ENCODE data around the gene LY6G5B. TPM values are rescaled to one million over a fixed set of nuclear protein-coding genes. Genes with fewer than 3 reads are reported as not detected.

The LY6G5B gene
- total RNA-seq, 2 donors from 2014 or later: 9.6 to 24.3 TPM

DNA sequence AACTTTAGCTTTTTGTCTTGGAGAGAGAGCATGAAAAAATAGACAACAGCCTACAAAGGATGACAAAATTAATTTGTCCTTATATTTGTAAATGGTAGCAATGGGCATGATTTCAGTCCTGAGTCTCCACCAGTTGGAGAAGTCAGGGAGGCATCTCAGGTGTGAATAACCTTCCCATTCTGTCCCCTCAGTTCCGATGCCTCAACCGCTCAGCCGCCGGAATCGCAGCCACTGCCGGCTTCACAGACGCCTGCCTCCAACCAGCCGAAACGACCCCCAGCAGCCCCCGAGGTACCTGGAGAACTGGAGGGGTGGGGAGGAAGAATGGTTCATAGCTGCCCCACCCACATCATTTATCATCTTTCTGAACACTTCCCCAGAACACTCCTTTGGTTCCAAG, 45.7 kb upstream of the LY6G5B start:
- H3K36me3 ChIP-seq: peaks cover 55% of the 10 kb centered on the region

DNA sequence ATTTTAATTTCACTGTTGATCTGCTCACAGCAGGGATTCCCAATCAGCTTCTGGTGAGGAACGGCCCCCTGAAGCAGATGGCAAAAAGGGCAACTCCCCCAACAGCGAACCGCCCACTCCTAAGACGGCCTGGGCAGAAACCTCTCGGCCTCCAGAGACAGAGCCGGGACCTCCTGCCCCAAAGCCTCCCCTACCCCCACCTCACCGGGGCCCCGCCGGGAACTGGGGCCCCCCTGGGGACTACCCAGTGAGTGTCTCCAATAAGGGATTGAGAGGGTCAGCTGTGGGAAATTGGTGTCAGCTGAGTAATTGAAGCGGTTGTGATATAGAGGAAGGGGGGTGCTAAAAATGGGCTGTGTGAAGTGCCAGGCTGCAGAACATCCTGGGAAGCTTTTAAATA, 42.8 kb upstream of the LY6G5B start:
- peaks cover 84% of the 10 kb centered on the region for H3K36me3 ChIP-seq
- TF ChIP-seq, protein P1, sequence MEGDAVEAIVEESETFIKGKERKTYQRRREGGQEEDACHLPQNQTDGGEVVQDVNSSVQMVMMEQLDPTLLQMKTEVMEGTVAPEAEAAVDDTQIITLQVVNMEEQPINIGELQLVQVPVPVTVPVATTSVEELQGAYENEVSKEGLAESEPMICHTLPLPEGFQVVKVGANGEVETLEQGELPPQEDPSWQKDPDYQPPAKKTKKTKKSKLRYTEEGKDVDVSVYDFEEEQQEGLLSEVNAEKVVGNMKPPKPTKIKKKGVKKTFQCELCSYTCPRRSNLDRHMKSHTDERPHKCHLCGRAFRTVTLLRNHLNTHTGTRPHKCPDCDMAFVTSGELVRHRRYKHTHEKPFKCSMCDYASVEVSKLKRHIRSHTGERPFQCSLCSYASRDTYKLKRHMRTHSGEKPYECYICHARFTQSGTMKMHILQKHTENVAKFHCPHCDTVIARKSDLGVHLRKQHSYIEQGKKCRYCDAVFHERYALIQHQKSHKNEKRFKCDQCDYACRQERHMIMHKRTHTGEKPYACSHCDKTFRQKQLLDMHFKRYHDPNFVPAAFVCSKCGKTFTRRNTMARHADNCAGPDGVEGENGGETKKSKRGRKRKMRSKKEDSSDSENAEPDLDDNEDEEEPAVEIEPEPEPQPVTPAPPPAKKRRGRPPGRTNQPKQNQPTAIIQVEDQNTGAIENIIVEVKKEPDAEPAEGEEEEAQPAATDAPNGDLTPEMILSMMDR (IDR thresholded peaks at IDR 0.05): no peak

More for the DNA sequence above, 45.7 kb upstream of the LY6G5B start:
- Histone ChIP-seq H3K27ac (no peak overlapping the region), H3K27me3 (replicated peaks; ENCODE audit: insufficient read depth) (no peaks in the 10 kb centered on the region), H3K4me1 (ENCODE audit: control insufficient read depth in 1 of 2, low read depth in 2 of 2) (peaks cover 6 to 20% of the 10 kb centered on the region in 2 donors), H3K4me3 (no peak overlapping the region), H3K9me3 (no peaks in the 10 kb centered on the region)
- no peak for ATAC-seq (ENCODE audit: insufficient number of reproducible peaks, low FRiP score, low read depth)
- no peak for DNase-seq (ENCODE audit: low spot score)
- TF ChIP-seq, protein P1 (IDR thresholded peaks at IDR 0.05): no peak

DNA sequence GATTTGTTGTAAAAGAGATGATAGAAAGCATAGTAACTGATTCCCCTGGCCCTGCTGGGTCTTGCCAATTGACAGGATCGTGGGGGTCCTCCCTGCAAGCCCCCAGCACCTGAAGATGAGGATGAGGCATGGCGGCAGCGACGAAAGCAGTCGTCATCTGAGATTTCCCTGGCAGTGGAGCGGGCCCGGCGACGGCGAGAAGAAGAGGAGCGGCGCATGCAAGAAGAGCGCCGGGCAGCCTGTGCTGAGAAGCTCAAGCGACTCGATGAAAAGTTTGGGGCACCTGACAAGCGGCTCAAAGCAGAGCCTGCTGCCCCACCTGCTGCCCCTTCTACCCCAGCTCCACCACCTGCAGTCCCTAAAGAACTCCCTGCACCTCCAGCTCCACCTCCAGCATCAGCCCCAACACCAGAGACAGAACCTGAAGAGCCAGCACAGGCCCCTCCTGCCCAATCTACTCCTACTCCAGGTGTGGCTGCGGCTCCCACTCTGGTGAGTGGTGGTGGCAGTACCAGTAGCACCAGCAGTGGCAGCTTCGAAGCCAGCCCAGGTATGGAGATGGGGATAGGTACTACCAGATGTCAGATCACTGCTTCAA, 42.0 kb upstream of the LY6G5B start:
- H3K36me3 ChIP-seq: peaks cover 91% of the 10 kb centered on the region
- DNase-seq (ENCODE audit: low spot score) (no peak), ATAC-seq (ENCODE audit: insufficient number of reproducible peaks, low FRiP score, low read depth) (no peak)
- H3K27ac ChIP-seq: no peak overlapping the region
- TF ChIP-seq, protein P1 (IDR thresholded peaks at IDR 0.05): no peak
- H3K27me3 ChIP-seq (replicated peaks; ENCODE audit: insufficient read depth): no peaks in the 10 kb centered on the region
- no peak overlapping the region for H3K4me3 ChIP-seq
- peaks cover 0 to 2% of the 10 kb centered on the region in 2 donors for H3K4me1 ChIP-seq (ENCODE audit: control insufficient read depth in 1 of 2, low read depth in 2 of 2)
- H3K9me3 ChIP-seq: no peaks in the 10 kb centered on the region

More for the DNA sequence above, 42.8 kb upstream of the LY6G5B start:
- no peak for ATAC-seq (ENCODE audit: insufficient number of reproducible peaks, low FRiP score, low read depth)
- Histone ChIP-seq H3K4me3 (no peak overlapping the region), H3K27ac (no peak overlapping the region), H3K27me3 (replicated peaks; ENCODE audit: insufficient read depth) (no peaks in the 10 kb centered on the region), H3K4me1 (ENCODE audit: control insufficient read depth in 1 of 2, low read depth in 2 of 2) (peaks cover 2 to 10% of the 10 kb centered on the region in 2 donors), H3K9me3 (no peaks in the 10 kb centered on the region)
- no peak for DNase-seq (ENCODE audit: low spot score)

DNA sequence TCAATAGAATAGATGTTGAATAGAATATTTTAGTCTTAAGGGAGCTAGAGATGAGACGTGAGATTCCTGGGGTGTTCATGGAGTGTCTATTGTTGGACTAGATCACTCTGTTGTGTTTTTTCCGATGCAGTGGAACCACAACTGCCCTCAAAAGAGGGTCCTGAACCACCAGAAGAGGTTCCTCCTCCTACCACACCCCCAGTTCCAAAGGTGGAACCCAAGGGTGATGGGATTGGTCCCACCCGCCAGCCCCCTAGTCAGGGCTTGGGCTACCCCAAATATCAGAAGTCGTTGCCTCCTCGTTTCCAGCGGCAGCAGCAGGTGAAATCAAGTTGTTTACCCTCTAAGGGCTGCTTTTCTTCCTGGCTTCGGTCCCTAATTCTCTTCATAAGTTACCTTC, 40.8 kb upstream of the LY6G5B start:
- Histone ChIP-seq H3K4me3 (no peak overlapping the region), H3K27ac (no peak overlapping the region), H3K4me1 (ENCODE audit: control insufficient read depth in 1 of 2, low read depth in 2 of 2) (no peaks in the 10 kb centered on the region), H3K27me3 (replicated peaks; ENCODE audit: insufficient read depth) (no peaks in the 10 kb centered on the region), H3K36me3 (peaks cover 94% of the 10 kb centered on the region), H3K9me3 (no peaks in the 10 kb centered on the region)
- TF ChIP-seq, protein P1 (IDR thresholded peaks at IDR 0.05): no peak
- DNase-seq (ENCODE audit: low spot score) (no peak), ATAC-seq (ENCODE audit: insufficient number of reproducible peaks, low FRiP score, low read depth) (no peak)

DNA sequence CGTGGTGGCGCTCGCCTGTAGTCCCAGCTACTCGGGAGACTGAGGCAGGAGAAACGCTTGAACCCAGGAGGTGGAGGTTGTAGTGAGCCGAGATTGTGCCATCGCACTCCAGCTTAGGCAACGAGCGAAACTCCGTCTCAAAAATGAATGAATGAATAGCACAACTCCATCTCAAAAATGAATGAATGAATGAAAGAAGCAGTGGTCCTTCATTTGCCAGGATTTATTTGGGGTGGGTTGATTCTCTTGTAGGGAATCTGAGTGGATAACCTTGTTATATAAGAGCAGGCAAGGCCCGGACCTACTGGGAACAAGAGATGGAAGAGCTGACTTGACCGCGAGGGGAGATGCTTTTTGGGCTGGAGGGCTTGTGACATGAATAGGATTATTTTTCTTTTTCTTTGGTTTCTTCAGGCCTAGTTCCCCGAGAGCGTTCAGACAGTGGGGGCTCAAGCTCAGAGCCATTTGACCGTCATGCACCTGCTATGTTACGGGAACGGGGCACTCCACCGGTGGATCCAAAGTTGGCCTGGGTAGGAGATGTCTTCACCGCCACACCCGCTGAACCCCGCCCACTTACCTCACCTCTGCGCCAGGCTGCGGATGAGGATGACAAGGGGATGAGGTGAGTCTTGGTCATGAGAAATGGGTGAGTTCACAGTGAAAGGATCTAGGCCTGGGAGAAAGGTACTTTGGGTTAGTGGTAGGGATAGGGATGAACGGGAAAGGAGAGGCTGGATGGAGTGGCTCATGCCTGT, 39.4 kb upstream of the LY6G5B start:
- Histone ChIP-seq H3K4me3 (no peak overlapping the region), H3K4me1 (ENCODE audit: control insufficient read depth in 1 of 2, low read depth in 2 of 2) (no peaks in the 10 kb centered on the region), H3K36me3 (peaks cover 97% of the 10 kb centered on the region), H3K9me3 (no peaks in the 10 kb centered on the region), H3K27me3 (replicated peaks; ENCODE audit: insufficient read depth) (no peaks in the 10 kb centered on the region), H3K27ac (no peak overlapping the region)
- ATAC-seq (ENCODE audit: insufficient number of reproducible peaks, low FRiP score, low read depth): no peak
- DNase-seq (ENCODE audit: low spot score): no peak
- TF ChIP-seq, protein P1 (IDR thresholded peaks at IDR 0.05): no peak
